Cardiac muscle cell (in vitro differentiated cells and primary cell): ENCODE data around the gene GPATCH11. TPM values are rescaled to one million over a fixed set of nuclear protein-coding genes. Genes with fewer than 3 reads are reported as not detected.

ENCODE experiments used
- DNase-seq, 2 donors: peaks; one replicate each; pipeline versions ENCODE4 v3.0.0 to v3.0.0-alpha.2; 2010 to 2017; ENCODE audit warnings: low read depth in 1 of 2, low spot score in 1 of 2
- H3K27ac ChIP-seq: fragments of 200-600 bp; sonication (generic); 2 replicates; pipeline ENCODE4 v1.5.1; 2016
- H3K27me3 ChIP-seq: fragments of 200-600 bp; sonication (generic); 2 replicates; pipeline ENCODE4 v1.6.0; 2016; ENCODE audit warnings: control low read depth
- H3K36me3 ChIP-seq: fragments of 200-600 bp; sonication (generic); 2 replicates; pipeline ENCODE4 v1.5.1; 2016; ENCODE audit warnings: control low read depth
- H3K4me1 ChIP-seq: fragments of 200-600 bp; sonication (generic); 2 replicates; pipeline ENCODE4 v1.8.1; 2017; ENCODE audit warnings: low read depth, mild to moderate bottlenecking, mixed run types
- H3K4me3 ChIP-seq: fragments of 200-600 bp; sonication (generic); 2 replicates; pipeline ENCODE4 v1.5.1; 2016; ENCODE audit warnings: mild to moderate bottlenecking
- H3K9me3 ChIP-seq: fragments of 200-600 bp; sonication (generic); 2 replicates; pipeline ENCODE4 v1.5.1; 2017; ENCODE audit warnings: low read depth, mild to moderate bottlenecking, control low read depth
- CTCF ChIP-seq: IDR thresholded peaks from 2 replicates; pipeline ENCODE4 v1.5.1; 2012; ENCODE audit warnings: low read depth, mild to moderate bottlenecking, low read length
- polyA plus RNA-seq: library from polyadenylated mRNA; unstranded; fragments of >200 nt; fragmentation: Nextera tagmentation; extraction: Ambion mirVana; gene quantifications from 2 replicates; pipeline ENCODE4 v1.2.1, GENCODE V29; 2016
- total RNA-seq: library from RNA; depleted of rRNA; stranded (reverse); fragments of >200 nt; gene quantifications from 2 replicates; pipeline ENCODE4 v1.2.3, GENCODE V29; 2016

GPATCH11 gene
- total and polyA plus RNA-seq, 2 experiments from 2014 or later: 4.4 to 6.6 TPM

DNA sequence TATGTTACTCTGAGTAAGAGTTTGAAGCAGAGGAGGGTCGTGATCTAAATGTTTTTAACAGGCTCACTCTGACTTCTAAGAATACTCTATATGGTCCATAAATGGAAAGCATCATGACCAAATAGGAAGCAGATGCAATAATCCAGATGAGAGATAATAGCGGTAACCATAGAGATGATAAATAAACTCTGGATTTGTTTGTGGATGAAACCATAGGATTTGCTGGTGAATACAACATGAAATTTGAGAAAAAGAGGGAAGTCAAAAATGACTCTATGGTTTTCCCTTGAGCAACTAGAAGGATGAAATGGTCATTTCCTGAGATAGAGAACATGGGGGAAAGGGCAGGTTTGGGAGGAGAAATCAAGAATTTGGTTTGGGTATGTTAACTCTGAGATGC, 4.1 kb upstream of the GPATCH11 start:
- DNase-seq: no peak
- Histone ChIP-seq H3K36me3 (peaks cover 23% of the 10 kb centered on the region), H3K27ac (no peak overlapping the region), H3K4me3 (no peak overlapping the region), H3K27me3 (no peaks in the 10 kb centered on the region), H3K9me3 (no peaks in the 10 kb centered on the region), H3K4me1 (peaks cover 12% of the 10 kb centered on the region)
- TF ChIP-seq CTCF: no peak

DNA sequence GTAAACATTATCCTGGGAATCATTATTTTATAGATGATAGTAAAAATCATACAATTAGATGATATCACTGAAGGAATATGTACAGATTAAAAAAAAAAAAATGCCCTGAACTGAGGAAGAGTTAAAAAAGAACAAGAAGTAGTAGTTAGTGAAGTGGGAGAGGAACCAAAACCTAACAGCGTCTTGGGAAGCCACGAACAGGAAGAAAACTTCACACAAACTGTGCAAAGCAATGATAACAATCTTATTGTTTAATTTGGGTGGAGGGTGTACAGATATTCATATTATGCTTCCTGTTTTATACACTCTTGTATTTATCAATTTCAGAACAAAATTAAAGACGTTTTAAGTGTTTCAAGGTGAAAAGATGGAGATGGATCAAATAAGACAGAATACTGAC, 3.6 kb upstream of the GPATCH11 start:
- Histone ChIP-seq H3K9me3 (no peaks in the 10 kb centered on the region), H3K36me3 (peaks cover 19% of the 10 kb centered on the region), H3K4me3 (no peak overlapping the region), H3K27ac (no peak overlapping the region), H3K4me1 (peaks cover 15% of the 10 kb centered on the region), H3K27me3 (no peaks in the 10 kb centered on the region)
- TF ChIP-seq CTCF: no peak
- no peak for DNase-seq

DNA sequence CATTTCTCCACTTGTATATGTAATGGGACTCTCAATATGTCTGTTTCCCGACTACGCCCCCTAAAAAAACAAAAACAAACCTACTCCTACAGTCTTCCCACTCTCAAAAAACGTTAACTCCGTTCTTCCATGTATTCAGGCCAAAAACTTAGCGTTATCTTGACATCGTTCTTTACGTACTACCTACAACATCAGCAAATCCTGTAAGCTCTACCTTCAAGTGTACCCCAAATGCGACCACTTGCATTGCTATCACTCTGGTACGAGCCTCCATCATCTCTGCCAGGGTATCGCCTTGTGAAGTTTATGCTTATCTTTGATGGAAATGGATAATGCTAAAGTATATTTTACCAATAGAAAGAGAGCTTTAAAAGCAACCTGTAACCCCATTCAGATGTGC, 479 bp downstream of the GPATCH11 start:
- Histone ChIP-seq H3K4me1 (peaks cover 15% of the 10 kb centered on the region), H3K27ac (no peak overlapping the region), H3K27me3 (no peaks in the 10 kb centered on the region), H3K4me3 (peak overlapping the region; percentile 72), H3K9me3 (no peaks in the 10 kb centered on the region), H3K36me3 (no peaks in the 10 kb centered on the region)
- DNase-seq: no peak
- no peak for TF ChIP-seq CTCF

GRCh38 chr2:37085731-37086147, 1.4 kb downstream of the GPATCH11 start:
- no peak overlapping the region for H3K4me3 ChIP-seq
- H3K4me1 ChIP-seq: peaks cover 15% of the 10 kb centered on the region
- no peak for TF ChIP-seq CTCF
- H3K27ac ChIP-seq: no peak overlapping the region
- no peaks in the 10 kb centered on the region for H3K9me3 ChIP-seq
- DNase-seq: peak in 1 of 2 donors; percentile 9
- no peaks in the 10 kb centered on the region for H3K36me3 ChIP-seq
- no peaks in the 10 kb centered on the region for H3K27me3 ChIP-seq

- Histone ChIP-seq H3K27me3 (no peaks in the 10 kb centered on the region), H3K4me3 (no peak overlapping the region), H3K36me3 (peaks cover 26% of the 10 kb centered on the region), H3K27ac (no peak overlapping the region), H3K4me1 (peaks cover 6% of the 10 kb centered on the region), H3K9me3 (no peaks in the 10 kb centered on the region)
- DNase-seq: no peak
- no peak for TF ChIP-seq CTCF
Observed at GRCh38 chr2:37090019-37090477, 5.7 kb downstream of the GPATCH11 start.

DNA sequence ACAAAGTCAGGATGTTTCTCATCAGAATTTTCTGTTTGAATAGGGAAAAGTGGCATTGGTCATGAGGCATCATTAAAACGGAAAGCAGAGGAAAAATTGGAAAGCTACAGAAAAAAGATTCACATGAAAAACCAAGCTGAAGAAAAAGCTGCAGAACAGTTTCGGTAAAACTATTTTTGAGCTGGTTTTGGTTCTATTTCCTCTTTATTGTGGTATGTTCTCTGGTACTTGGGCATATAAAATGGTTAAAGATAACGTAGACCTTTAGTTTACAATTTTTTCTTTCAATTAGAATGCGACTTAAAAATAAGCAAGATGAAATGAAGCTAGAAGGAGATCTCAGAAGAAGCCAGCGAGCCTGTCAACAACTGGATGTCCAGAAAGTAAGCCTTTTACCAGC, 7.6 kb downstream of the GPATCH11 start:
- Histone ChIP-seq H3K36me3 (peaks cover 41% of the 10 kb centered on the region), H3K4me1 (no peaks in the 10 kb centered on the region), H3K27me3 (no peaks in the 10 kb centered on the region), H3K27ac (no peak overlapping the region), H3K9me3 (no peaks in the 10 kb centered on the region), H3K4me3 (no peak overlapping the region)
- no peak for TF ChIP-seq CTCF
- no peak for DNase-seq
